Midbrain (tissue), 1 donor: ENCODE results near the gene OSBPL9.
"Not testable (repeated sequence)": the region's sequence is repeated elsewhere in the genome, so short reads cannot be mapped to it uniquely, and the experiment has no call there.

Experiments
- DNase-seq: peaks from one replicate; lab custom pipeline; 2025; lab: John Stamatoyannopoulos, UW

The OSBPL9 gene

GRCh38 chr1:51788938-51789337 is 172.0 kb downstream of the OSBPL9 start:
- DNase-seq: no peak

- no peak for DNase-seq
Observed at GRCh38 chr1:51789342-51789741, 172.4 kb downstream of the OSBPL9 start.

GRCh38 chr1:51790385-51790784 is 173.5 kb downstream of the OSBPL9 start:
- no peak for DNase-seq

GRCh38 chr1:51791888-51792287 is 175.0 kb downstream of the OSBPL9 start:
- no peak for DNase-seq

- DNase-seq: no peak
Observed at GRCh38 chr1:51792864-51793263, 176.0 kb downstream of the OSBPL9 start.

GRCh38 chr1:51794260-51794659 is 177.4 kb downstream of the OSBPL9 start:
- no peak for DNase-seq

GRCh38 chr1:51794868-51795267 is 178.0 kb downstream of the OSBPL9 start:
- DNase-seq: no peak

- no peak for DNase-seq
Observed at GRCh38 chr1:51799372-51799771, 182.5 kb downstream of the OSBPL9 start.

GRCh38 chr1:51814513-51814912 is 197.6 kb downstream of the OSBPL9 start:
- DNase-seq: no peak

- DNase-seq: no peak
Observed at GRCh38 chr1:51818487-51818886, 201.6 kb downstream of the OSBPL9 start.

GRCh38 chr1:51819021-51819420 is 202.1 kb downstream of the OSBPL9 start:
- not testable (repeated sequence) for DNase-seq

GRCh38 chr1:51819810-51820209 is 202.9 kb downstream of the OSBPL9 start:
- DNase-seq: no peak

- DNase-seq: no peak
Observed at GRCh38 chr1:51829058-51829457, 212.2 kb downstream of the OSBPL9 start.

- DNase-seq: no peak
Observed at GRCh38 chr1:51833700-51834099, 216.8 kb downstream of the OSBPL9 start.

GRCh38 chr1:51837243-51837642 is 220.4 kb downstream of the OSBPL9 start:
- no peak for DNase-seq
